C4-2B (cell line): ENCODE measurements around the gene TTC34.

ENCODE experiments used
- ZFX ChIP-seq: fragments of 450-650 bp; IDR thresholded peaks from 2 replicates; pipeline ENCODE4 v1.6.1; 2017
- TF ChIP-seq, protein P1 (sequence below): fragments of 450-650 bp; conservative IDR thresholded peaks from 2 replicates; pipeline ENCODE4 v1.5.1; 2017; ENCODE audit warnings: mild to moderate bottlenecking

DNA sequence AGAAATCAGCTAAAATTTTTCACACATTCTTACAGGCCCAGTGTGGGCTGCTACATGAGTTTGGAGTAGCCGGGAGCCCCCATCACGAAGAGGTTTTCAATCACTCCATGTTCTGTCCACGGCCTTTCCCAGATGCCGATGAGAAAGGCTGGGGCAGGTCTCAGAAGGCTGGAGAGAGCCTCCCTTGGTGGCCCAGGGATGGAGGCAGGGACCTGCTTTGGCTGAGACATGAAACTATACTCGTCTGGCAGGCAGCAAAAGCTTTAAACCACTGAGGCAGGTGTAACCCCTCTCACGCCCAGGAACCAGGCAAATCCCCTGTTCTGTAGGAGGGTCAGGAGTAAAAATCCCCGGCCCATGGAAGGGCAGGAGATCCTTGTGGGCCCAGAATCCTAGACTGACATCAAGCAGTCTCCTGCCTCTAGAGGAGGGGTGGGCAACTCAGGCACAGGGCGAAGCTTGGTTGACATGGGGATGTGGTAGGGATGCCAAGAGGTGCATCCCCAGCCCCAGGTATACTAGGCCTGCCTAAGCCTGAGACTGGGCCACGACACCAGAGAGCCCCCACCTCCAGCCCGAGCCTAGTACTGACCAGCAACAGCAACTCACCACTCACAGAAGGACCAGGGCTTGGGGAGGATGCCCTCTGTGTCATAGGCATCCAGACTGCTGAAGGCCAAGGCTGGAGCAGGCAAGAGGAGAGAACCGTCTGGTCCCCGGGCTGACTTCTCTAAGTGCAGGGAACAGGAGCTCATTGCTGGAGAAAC lies 177.7 kb downstream of the TTC34 start:
- TF ChIP-seq, protein P1, sequence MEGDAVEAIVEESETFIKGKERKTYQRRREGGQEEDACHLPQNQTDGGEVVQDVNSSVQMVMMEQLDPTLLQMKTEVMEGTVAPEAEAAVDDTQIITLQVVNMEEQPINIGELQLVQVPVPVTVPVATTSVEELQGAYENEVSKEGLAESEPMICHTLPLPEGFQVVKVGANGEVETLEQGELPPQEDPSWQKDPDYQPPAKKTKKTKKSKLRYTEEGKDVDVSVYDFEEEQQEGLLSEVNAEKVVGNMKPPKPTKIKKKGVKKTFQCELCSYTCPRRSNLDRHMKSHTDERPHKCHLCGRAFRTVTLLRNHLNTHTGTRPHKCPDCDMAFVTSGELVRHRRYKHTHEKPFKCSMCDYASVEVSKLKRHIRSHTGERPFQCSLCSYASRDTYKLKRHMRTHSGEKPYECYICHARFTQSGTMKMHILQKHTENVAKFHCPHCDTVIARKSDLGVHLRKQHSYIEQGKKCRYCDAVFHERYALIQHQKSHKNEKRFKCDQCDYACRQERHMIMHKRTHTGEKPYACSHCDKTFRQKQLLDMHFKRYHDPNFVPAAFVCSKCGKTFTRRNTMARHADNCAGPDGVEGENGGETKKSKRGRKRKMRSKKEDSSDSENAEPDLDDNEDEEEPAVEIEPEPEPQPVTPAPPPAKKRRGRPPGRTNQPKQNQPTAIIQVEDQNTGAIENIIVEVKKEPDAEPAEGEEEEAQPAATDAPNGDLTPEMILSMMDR, result no peak
- TF ChIP-seq ZFX, result no peak
